Bronchial epithelial cell (primary cell): ENCODE data around the gene SVIL. TPM values are rescaled to one million over a fixed set of nuclear protein-coding genes. Genes with fewer than 3 reads are reported as not detected.

Source experiments
- DNase-seq: peaks from one replicate; pipeline ENCODE4 v3.0.0-alpha.2; 2010; ENCODE audit warnings: low read depth
- FAIRE-seq: peaks from 2 replicates; lab custom pipeline; 2011; peaks lifted over from hg19 to GRCh38; lab: Jason Lieb, UNC
- H3K27me3 ChIP-seq: 2 replicates; pipeline ENCODE4 v1.5.1; 2011; ENCODE audit warnings: low read length; ENCODE audit not compliant: control insufficient read depth, insufficient read depth
- H3K36me3 ChIP-seq: 2 replicates; pipeline ENCODE4 v1.5.1; 2011; ENCODE audit warnings: low read length; ENCODE audit not compliant: control insufficient read depth, insufficient read depth
- H3K4me3 ChIP-seq: 2 replicates; pipeline ENCODE4 v1.5.1; 2011; ENCODE audit warnings: mild to moderate bottlenecking, low read depth, low read length, control low read depth
- CTCF ChIP-seq: IDR thresholded peaks from 2 replicates; pipeline ENCODE4 v1.5.1; 2011; ENCODE audit warnings: mild to moderate bottlenecking, moderate library complexity, low read length, control low read depth, inconsistent platforms; ENCODE audit not compliant: insufficient read depth, severe bottlenecking
- total RNA-seq: library from RNA; depleted of rRNA; stranded (reverse); fragments of >200 nt; gene quantifications from 2 replicates; pipeline ENCODE4 v1.2.1, GENCODE V29; 2014

The SVIL gene
- total RNA-seq, 1 donor from 2014 or later: 12.6 TPM

- no peak for TF ChIP-seq CTCF
- H3K27me3 ChIP-seq: no peaks in the 10 kb centered on the region
- DNase-seq: no peak
- H3K36me3 ChIP-seq: peaks cover 4% of the 10 kb centered on the region
- FAIRE-seq: no peak
- H3K4me3 ChIP-seq: no peak overlapping the region
Measured at GRCh38 chr10:29420744-29421143, 214.0 kb downstream of the SVIL start.

GRCh38 chr10:29417324-29417723 lies 217.4 kb downstream of the SVIL start:
- no peak for FAIRE-seq
- no peak overlapping the region for H3K4me3 ChIP-seq
- H3K27me3 ChIP-seq: no peaks in the 10 kb centered on the region
- DNase-seq: no peak
- H3K36me3 ChIP-seq: peaks cover 4% of the 10 kb centered on the region
- no peak for TF ChIP-seq CTCF

- Histone ChIP-seq H3K4me3 (no peak overlapping the region), H3K27me3 (no peaks in the 10 kb centered on the region), H3K36me3 (no peaks in the 10 kb centered on the region)
- TF ChIP-seq CTCF: no peak
- no peak for FAIRE-seq
- DNase-seq: no peak
Measured at GRCh38 chr10:29415876-29416275, 218.9 kb downstream of the SVIL start.

- Histone ChIP-seq H3K4me3 (no peak overlapping the region), H3K27me3 (no peaks in the 10 kb centered on the region), H3K36me3 (no peaks in the 10 kb centered on the region)
- no peak for TF ChIP-seq CTCF
- FAIRE-seq: no peak
- DNase-seq: no peak
Measured at GRCh38 chr10:29414501-29414900, 220.3 kb downstream of the SVIL start.

- DNase-seq: no peak
- no peak for FAIRE-seq
- no peak for TF ChIP-seq CTCF
- Histone ChIP-seq H3K4me3 (no peak overlapping the region), H3K36me3 (no peaks in the 10 kb centered on the region), H3K27me3 (no peaks in the 10 kb centered on the region)
Measured at GRCh38 chr10:29412485-29412884, 222.3 kb downstream of the SVIL start.

- Histone ChIP-seq H3K4me3 (no peak overlapping the region), H3K36me3 (no peaks in the 10 kb centered on the region), H3K27me3 (no peaks in the 10 kb centered on the region)
- FAIRE-seq: no peak
- no peak for DNase-seq
- no peak for TF ChIP-seq CTCF
Measured at GRCh38 chr10:29411666-29412315, 223.0 kb downstream of the SVIL start.
